NB4 (cell line): ENCODE measurements around the gene TMEM238.

Source experiments
- POLR2A ChIP-seq: IDR thresholded peaks from 2 replicates; pipeline ENCODE4 v1.6.1; 2011; ENCODE audit warnings: mild to moderate bottlenecking; ENCODE audit not compliant: insufficient read length; ENCODE audit errors: extremely low read depth
- TF ChIP-seq, protein P1 (sequence below): IDR thresholded peaks from one replicate; pipeline ENCODE4 v1.5.1; 2012; ENCODE audit warnings: low read depth, low read length
- TF ChIP-seq, protein P2 (sequence below): IDR thresholded peaks from 2 replicates; pipeline ENCODE4 v1.6.1; 2011; ENCODE audit warnings: low read depth, low read length

DNA sequence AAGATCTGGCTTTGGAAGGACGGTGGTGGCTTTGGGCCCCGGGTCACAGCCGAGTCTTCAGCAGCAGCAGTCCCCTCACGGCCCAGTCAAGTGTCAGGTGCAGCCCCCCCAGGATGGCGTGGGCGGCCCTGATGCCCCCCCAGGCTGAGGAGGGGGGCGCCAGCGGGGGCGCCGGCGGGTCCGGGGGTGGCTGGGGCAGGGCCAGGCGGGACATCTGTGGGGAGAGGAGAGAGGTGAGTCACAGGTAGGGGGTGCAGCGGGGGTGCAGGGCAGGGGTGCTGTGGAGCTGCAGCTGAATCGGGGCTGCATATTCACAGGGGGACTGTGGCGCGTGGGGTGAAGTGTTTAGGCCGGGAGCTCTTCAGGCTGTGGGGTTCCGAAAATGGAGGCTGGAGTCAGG is 18.1 kb downstream of the TMEM238 start:
- TF ChIP-seq, protein P1, sequence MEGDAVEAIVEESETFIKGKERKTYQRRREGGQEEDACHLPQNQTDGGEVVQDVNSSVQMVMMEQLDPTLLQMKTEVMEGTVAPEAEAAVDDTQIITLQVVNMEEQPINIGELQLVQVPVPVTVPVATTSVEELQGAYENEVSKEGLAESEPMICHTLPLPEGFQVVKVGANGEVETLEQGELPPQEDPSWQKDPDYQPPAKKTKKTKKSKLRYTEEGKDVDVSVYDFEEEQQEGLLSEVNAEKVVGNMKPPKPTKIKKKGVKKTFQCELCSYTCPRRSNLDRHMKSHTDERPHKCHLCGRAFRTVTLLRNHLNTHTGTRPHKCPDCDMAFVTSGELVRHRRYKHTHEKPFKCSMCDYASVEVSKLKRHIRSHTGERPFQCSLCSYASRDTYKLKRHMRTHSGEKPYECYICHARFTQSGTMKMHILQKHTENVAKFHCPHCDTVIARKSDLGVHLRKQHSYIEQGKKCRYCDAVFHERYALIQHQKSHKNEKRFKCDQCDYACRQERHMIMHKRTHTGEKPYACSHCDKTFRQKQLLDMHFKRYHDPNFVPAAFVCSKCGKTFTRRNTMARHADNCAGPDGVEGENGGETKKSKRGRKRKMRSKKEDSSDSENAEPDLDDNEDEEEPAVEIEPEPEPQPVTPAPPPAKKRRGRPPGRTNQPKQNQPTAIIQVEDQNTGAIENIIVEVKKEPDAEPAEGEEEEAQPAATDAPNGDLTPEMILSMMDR, result no peak
- TF ChIP-seq POLR2A, result no peak
- TF ChIP-seq, protein P2, sequence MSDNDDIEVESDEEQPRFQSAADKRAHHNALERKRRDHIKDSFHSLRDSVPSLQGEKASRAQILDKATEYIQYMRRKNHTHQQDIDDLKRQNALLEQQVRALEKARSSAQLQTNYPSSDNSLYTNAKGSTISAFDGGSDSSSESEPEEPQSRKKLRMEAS, result no peak
